Adipocyte (in vitro differentiated cells): ENCODE data around the gene LDLRAP1.

Source experiments
- DNase-seq: peaks from one replicate; pipeline ENCODE4 v3.0.0-alpha.2; 2015; ENCODE audit warnings: low read depth
- H3K27me3 ChIP-seq: replicated peaks from 2 replicates; pipeline ENCODE4 v1.7.0; 2013; ENCODE audit warnings: mild to moderate bottlenecking, low read length, moderate library complexity; ENCODE audit not compliant: control insufficient read depth, insufficient read depth
- H3K36me3 ChIP-seq: 2 replicates; pipeline ENCODE4 v1.7.0; 2013; ENCODE audit warnings: low read length, mild to moderate bottlenecking, moderate library complexity; ENCODE audit not compliant: control insufficient read depth, insufficient read depth, severe bottlenecking
- H3K4me1 ChIP-seq: 2 replicates; pipeline ENCODE4 v1.7.0; 2013; ENCODE audit warnings: mild to moderate bottlenecking, low read length, moderate library complexity; ENCODE audit not compliant: control insufficient read depth, insufficient read depth
- H3K4me3 ChIP-seq: 2 replicates; pipeline ENCODE4 v1.7.0; 2013; ENCODE audit warnings: mild to moderate bottlenecking, low read length, moderate library complexity
- H3K9ac ChIP-seq: 2 replicates; pipeline ENCODE4 v1.7.0; 2013; ENCODE audit warnings: mild to moderate bottlenecking, low read length, moderate library complexity
- H3K9me3 ChIP-seq: 2 replicates; pipeline ENCODE4 v1.7.0; 2013; ENCODE audit warnings: mild to moderate bottlenecking, low read length, moderate library complexity; ENCODE audit not compliant: control insufficient read depth

LDLRAP1 gene

GRCh38 chr1:25513666-25514065 is 29.7 kb upstream of the LDLRAP1 start:
- Histone ChIP-seq H3K4me1 (no peaks in the 10 kb centered on the region), H3K9me3 (no peaks in the 10 kb centered on the region), H3K9ac (no peak overlapping the region), H3K36me3 (no peaks in the 10 kb centered on the region), H3K27me3 (peaks cover 24% of the 10 kb centered on the region), H3K4me3 (no peak overlapping the region)
- DNase-seq = no peak

DNA sequence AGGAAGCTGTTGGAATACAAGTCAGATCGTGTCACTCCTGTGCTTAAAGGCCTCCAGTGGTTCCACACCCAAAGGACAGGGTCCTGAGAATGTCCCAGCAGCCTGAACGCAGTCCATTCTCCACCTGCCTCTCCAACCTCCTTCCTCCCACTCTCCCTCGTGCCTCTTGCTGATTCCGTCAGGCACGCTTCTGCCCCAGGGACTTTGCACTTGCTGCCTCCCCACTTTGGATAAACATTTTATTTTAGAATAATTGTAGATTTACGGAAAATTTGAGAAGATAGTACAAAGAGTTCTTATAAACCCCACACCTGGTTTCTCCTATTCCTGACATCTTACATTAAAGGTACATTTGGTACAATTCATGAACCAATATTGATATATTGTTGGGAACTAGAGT is 28.4 kb upstream of the LDLRAP1 start:
- DNase-seq = no peak
- H3K4me3 ChIP-seq = no peak overlapping the region

DNA sequence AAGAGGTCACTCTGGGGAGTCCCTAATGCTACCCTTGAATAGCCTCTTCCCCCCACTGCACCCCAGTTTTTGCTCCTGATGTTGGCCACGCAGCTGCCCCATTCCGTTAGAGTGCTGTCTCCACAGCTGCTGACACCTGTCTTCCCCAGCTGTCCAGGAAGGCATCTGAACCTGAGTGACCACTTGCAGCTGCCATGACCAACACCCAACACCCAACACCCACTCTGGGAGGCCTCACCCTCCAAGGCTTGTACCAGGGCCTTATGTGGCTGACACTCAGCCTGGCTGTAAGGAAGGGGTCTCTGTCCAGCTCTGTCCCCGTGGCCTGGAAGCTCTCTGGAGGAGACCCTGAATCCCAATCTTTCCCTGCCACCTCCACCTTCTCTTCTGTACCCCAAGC is 26.7 kb upstream of the LDLRAP1 start:
- no peak overlapping the region for H3K4me3 ChIP-seq
- H3K36me3 ChIP-seq = no peaks in the 10 kb centered on the region
- H3K27me3 ChIP-seq = peaks cover 24% of the 10 kb centered on the region
- H3K4me1 ChIP-seq = no peaks in the 10 kb centered on the region
- no peak overlapping the region for H3K9ac ChIP-seq
- DNase-seq = no peak
- no peaks in the 10 kb centered on the region for H3K9me3 ChIP-seq

More for the DNA sequence above, 28.4 kb upstream of the LDLRAP1 start:
- Histone ChIP-seq H3K36me3 (no peaks in the 10 kb centered on the region), H3K4me1 (no peaks in the 10 kb centered on the region), H3K27me3 (peaks cover 24% of the 10 kb centered on the region), H3K9me3 (no peaks in the 10 kb centered on the region), H3K9ac (no peak overlapping the region)

GRCh38 chr1:25517476-25518394 is 25.7 kb upstream of the LDLRAP1 start:
- no peak for DNase-seq
- Histone ChIP-seq H3K4me3 (no peak overlapping the region), H3K9ac (no peak overlapping the region), H3K36me3 (no peaks in the 10 kb centered on the region), H3K4me1 (no peaks in the 10 kb centered on the region), H3K9me3 (no peaks in the 10 kb centered on the region), H3K27me3 (peaks cover 28% of the 10 kb centered on the region)

DNA sequence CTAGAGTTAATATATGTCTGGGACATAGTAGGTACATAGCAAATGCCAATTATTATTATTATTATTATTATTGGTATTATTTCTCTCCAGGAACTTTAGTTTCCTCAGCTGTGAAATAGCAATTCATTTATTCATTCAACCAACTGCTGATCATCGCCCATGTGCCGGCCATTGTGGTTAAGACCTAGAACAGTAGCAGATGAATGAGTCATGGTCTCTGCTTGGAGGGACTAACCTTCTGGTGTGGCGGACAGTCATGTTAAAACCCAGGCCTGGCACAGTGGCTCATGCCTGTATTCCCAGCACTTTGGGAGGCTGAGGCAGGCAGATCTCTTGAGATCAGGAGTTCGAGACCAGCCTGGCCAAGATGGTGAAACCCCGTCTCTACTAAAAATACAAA is 23.8 kb upstream of the LDLRAP1 start:
- Histone ChIP-seq H3K9ac (no peak overlapping the region), H3K36me3 (no peaks in the 10 kb centered on the region), H3K4me3 (no peak overlapping the region), H3K9me3 (no peaks in the 10 kb centered on the region), H3K4me1 (no peaks in the 10 kb centered on the region), H3K27me3 (peaks cover 34% of the 10 kb centered on the region)
- DNase-seq = peak; percentile 33

- no peak overlapping the region for H3K9ac ChIP-seq
- H3K4me3 ChIP-seq = no peak overlapping the region
- H3K4me1 ChIP-seq = no peaks in the 10 kb centered on the region
- H3K27me3 ChIP-seq = peaks cover 43% of the 10 kb centered on the region
- DNase-seq = peak; percentile 85
- no peaks in the 10 kb centered on the region for H3K36me3 ChIP-seq
- H3K9me3 ChIP-seq = peaks cover 8% of the 10 kb centered on the region
Observed at GRCh38 chr1:25520446-25521061, 22.9 kb upstream of the LDLRAP1 start.

- H3K9me3 ChIP-seq = peaks cover 11% of the 10 kb centered on the region
- no peak overlapping the region for H3K9ac ChIP-seq
- peaks cover 41% of the 10 kb centered on the region for H3K27me3 ChIP-seq
- no peaks in the 10 kb centered on the region for H3K36me3 ChIP-seq
- no peak overlapping the region for H3K4me3 ChIP-seq
- no peaks in the 10 kb centered on the region for H3K4me1 ChIP-seq
- no peak for DNase-seq
Observed at GRCh38 chr1:25522031-25522655, 21.3 kb upstream of the LDLRAP1 start.

GRCh38 chr1:25523542-25523941 is 19.9 kb upstream of the LDLRAP1 start:
- no peaks in the 10 kb centered on the region for H3K36me3 ChIP-seq
- no peak for DNase-seq

DNA sequence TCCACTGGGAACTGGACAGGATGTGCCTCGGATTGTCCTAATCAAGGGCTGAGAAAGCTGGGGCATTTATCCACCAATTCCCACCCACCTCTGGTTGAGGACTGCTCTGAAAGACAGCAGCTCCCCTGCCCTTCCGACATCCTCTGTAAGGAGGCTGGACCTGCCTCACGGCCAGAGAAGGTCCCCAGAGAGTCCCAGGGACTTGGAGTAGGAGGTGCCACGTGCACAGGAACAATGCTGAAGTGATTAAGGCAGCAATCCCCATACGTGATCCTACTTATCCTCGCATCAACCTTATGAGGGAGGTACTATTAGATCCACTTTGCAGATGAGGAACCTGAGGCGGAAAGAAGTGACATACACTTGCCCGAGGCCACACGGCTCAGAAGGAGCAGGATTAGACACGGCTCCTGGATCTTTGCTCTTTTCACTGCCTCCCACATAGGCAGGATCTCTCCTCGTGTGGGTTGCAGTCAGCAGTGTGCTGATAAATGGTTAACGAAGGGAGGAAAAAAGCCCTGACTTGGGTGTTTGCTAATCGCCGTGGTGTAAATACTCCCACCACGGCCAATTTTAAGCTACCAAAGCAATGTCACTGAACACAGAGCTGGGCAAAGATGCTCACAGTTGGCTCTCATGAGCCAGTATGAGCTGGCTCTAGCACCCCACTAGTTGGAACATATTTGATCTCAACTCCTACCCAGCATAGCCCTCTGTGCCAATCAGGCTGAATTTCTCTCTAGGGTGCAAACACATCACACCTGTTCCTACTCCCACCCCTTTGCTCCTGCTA is 18.6 kb upstream of the LDLRAP1 start:
- peaks cover 52% of the 10 kb centered on the region for H3K27me3 ChIP-seq
- H3K4me3 ChIP-seq = no peak overlapping the region
- no peaks in the 10 kb centered on the region for H3K36me3 ChIP-seq
- H3K9me3 ChIP-seq = peaks cover 11% of the 10 kb centered on the region
- no peak overlapping the region for H3K9ac ChIP-seq
- DNase-seq = no peak
- H3K4me1 ChIP-seq = no peaks in the 10 kb centered on the region

More at GRCh38 chr1:25523542-25523941, 19.9 kb upstream of the LDLRAP1 start:
- Histone ChIP-seq H3K9me3 (peaks cover 11% of the 10 kb centered on the region), H3K4me1 (no peaks in the 10 kb centered on the region), H3K4me3 (no peak overlapping the region), H3K27me3 (peaks cover 46% of the 10 kb centered on the region), H3K9ac (no peak overlapping the region)

DNA sequence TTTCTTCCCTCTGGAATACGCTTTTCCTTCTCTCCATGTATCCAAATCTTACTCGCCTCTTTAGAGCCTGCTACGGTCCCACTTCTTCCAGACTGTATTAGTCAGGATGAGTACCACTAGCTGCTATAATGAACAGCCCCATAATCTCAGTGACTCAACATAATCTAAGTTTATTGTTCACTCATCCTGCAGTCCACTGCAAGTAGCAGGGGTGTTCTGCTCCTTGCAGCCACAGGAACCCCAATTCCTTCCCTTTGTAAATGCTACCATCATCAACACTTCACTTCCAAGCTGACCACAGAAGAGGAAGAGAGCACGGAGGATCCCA is 18.1 kb upstream of the LDLRAP1 start:
- Histone ChIP-seq H3K36me3 (no peaks in the 10 kb centered on the region), H3K9me3 (peaks cover 11% of the 10 kb centered on the region), H3K27me3 (peaks cover 52% of the 10 kb centered on the region), H3K9ac (no peak overlapping the region), H3K4me3 (no peak overlapping the region), H3K4me1 (no peaks in the 10 kb centered on the region)
- DNase-seq = no peak

DNA sequence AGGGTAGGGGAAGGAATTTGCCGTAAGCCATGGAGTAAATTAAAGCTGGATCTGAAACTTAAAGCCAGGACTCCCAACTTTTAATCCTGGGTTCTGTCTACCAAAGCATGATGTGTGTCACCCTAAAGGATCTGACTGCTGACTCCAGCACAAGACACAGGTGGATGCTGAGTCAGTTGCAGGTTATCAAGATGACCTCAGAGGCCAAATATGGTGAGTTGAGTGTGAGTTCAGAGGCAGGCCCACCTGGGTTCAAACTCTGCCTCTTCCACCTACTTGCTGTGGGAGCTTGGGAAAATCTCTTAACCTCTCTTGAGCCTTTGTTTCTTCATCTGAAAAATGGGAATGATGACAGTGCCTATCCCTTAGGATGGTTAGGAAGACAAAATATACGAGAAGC is 16.7 kb upstream of the LDLRAP1 start:
- H3K27me3 ChIP-seq = peaks cover 52% of the 10 kb centered on the region
- no peak overlapping the region for H3K4me3 ChIP-seq
- H3K9me3 ChIP-seq = peaks cover 11% of the 10 kb centered on the region
- no peaks in the 10 kb centered on the region for H3K4me1 ChIP-seq
- no peak overlapping the region for H3K9ac ChIP-seq
- H3K36me3 ChIP-seq = no peaks in the 10 kb centered on the region
- DNase-seq = no peak
